OCI-M2 (cell line): ENCODE data around the gene CEP164.
"Not testable (repeated sequence)": the region's sequence is repeated elsewhere in the genome, so short reads cannot be mapped to it uniquely, and the experiment has no call there.

Experiments used
- DNase-seq: peaks from one replicate; lab custom pipeline; 2025; ENCODE audit not compliant: unreplicated experiment; lab: John Stamatoyannopoulos, UW

CEP164 gene

DNA sequence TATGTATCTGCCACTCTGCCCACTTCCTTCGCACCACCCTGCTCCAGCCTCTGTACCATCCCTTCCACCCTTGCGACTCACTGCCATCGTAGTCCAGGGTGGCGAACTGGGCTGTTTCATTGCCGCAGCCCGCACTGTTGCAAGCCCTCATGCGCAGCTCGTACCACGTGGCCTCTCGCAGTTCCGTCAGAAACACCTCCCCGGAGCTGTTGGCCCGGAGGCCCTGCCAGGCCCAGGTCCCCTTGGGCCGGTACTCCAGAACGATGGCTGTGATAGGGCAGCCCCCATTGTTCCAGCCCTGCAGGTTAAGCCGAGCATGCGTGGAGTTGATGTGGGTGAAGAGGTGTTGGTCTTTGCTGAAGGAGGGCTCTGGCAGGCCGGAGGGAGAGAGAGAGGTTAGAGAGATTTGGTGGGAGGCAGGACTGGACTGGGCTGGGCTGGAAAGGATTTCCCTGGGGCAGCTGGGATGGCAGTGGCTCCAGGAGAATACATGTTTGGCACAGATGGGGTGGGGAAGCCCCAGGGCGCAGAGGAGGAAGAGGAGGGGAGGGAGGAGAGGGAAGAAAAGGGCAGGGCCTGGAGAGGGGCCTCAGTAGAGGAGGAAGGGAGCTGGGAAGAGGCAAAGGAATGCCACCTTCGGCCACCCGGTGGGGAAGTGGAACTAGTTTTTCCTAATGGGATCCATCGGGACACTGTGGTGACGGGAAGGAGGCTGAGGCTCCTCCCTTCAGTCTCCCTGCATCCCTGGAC is 109.6 kb downstream of the CEP164 start:
- DNase-seq = no peak

DNA sequence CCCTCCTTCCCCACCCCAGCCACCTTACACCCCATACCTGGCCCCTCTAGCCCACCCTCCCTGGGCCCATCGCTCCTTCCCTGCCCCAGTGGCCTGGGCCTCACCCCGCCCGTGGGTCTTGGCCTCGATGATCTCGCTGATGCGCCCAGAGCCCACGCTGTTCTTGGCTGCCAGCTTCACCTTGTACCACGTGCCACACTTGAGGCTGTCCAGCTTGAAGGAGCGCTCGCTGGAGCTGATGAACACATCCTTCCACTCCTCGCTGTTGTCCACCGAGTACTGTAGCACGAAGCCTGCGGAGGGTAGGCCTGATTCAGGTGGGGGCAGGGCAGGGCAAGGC is 110.1 kb downstream of the CEP164 start:
- DNase-seq = no peak

DNA sequence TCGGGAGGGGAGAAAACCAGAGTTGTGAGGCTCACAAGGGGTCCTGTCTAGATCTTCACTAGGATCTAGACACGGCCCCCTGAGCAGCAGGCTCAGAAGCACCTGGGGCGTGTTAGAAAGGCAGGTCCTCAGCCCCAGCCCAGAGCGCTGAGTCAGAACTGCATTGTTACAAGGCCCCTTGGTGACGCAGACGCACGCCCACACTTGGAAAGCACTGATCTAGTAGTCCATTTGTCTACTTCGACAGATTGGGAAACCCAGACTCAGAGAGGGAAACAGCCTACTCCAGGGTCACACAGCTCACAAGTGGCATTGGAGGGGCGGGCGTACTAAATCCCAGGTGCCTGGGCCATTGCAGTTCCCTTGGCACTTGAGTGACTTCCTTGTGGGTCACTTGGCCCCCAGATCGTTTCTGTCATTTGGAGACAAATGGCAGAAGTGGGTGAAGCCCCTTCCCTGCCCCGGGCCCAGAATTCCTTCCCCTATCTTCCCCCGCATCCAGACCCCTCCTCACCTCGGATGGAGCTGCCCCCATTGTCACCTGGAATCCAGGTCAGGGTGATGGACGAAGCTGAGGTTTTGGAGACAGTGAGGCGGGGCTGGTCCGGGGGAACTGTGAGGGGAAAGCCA is 110.8 kb downstream of the CEP164 start:
- no peak for DNase-seq

DNA sequence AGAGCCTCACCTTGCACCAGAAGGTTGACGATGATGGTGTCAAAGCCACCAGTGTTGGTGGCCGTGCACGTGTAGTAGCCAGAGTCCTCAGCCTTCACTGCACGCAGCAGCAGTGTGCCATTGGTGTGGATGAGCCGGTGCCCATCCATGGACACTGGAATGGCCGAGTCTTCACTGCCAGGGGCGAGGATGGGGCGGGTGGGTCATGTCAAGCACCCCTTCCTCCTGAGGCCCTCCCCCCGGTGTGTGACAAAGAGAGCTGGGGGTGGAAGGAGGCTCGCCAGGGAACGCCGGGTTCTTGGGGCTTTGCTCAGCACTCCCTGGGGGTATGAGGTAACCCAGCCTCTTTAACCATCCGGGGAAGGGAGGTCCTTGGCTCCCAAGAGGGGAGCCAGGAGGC is 111.6 kb downstream of the CEP164 start:
- DNase-seq = no peak

DNA sequence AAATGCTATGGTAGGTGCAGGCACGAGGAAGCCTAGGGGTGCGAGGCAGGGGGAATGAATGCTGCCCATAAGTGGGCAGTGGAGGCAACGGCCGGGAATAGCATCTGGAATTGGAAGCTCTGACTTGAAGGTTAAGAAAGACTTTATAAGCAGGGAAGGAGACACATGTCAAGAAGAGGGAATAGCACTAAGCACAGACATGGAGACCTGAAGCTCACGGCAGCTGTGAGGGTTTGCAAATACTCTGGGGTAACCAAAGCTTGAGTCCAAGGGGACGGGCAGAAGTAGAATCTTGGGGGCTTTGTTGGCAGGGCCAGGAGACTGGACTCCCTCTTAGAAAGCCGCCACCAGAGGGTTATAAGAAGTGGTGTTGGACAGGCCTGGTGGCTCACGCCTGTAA is 112.6 kb downstream of the CEP164 start:
- DNase-seq = no peak

DNA sequence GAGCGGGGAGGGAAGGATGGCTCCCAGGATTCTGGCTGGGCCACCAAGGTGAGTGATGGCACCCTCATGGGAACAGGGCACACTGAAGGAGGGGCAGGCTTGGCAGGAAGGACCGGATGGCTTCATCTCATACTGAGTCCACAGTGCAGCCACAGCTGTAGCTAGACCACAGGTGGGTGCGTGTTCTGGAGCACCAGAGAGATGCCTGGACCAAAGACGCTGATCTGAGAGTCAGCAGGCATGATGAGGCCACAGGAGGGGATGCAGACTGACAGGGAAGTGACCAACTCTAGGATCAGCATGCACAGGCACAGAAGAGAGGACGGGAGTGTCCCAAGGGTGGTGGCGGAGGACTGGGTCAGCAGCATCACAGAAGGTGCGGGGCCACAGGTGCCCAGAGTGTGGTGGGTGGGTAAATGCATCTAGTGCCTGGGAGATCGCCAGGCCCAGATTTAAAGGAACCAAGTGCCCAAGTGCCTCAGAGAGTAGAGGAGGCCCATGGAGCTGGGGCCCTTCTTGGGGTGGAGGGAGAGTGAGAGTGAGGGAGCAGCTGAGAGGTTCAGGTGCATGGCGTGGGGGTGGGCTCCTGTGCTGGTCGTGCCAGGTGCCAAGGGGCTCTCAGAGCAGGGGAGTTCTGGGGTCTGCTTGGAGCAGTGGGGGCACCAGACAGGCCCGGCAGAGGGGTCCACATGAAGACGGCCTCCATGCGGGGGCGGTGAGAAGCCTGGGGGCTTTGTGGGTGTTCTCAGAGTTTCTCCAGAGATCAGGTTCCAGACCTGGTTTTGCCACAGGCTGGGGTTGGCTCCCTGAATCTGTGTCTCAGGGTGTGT is 113.7 kb downstream of the CEP164 start:
- no peak for DNase-seq

DNA sequence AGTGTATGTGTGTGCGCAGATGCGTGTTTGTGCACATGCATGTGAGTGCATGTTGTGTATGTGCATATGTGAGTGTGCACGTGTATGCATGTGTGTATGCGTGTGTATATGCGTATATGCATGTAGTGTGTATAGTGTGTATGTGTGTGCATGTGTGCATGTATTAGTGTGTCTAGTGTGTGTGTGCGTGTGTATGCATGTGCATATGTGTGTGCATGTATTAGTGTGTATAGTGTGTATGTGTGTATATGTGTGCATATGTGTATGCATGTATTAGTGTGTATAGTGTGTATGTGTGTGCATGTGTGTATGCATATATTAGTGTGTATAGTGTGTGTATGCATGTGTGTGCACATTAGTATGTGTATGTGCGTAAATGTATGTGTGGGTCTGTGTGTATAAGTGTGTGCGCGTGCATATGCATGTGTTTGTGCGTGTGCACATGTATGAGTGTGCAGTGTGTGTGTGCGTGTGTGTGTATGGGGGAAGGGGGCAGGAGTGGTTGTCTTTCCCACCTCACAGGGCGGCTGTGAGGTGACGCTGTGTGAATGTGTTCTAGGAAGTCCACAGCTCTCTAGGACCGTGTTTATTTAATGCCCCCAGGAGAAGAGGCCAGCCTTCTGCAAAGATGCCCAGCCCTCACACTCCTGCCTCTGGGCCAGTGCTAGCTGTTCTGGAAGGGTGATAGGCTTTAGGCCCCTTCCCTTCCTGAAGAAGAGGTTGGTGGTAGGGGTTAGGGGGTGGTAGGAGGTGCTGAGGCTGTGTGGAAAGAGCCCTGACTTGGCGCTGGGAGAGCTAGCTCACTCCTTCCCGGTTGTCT is 114.6 kb downstream of the CEP164 start:
- no peak for DNase-seq

DNA sequence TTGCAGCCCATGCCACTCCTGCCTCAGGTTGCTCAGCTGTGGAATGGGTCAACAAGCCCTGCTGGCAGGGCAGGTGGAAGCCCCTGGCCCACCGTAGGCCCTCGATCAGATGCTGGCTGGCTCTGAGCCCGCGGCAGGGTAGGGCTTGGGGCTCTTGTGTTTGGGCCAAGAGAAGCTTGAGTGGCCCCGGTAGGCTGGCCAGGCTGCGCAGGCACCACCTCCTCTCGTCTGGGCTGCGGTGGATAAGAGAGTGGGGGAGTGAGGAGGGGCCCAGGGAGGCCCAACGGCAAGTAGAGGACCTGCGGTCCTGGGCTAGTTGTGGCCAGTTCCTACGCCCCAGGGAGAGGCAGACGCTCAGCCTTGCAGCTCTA is 115.2 kb downstream of the CEP164 start:
- no peak for DNase-seq

DNA sequence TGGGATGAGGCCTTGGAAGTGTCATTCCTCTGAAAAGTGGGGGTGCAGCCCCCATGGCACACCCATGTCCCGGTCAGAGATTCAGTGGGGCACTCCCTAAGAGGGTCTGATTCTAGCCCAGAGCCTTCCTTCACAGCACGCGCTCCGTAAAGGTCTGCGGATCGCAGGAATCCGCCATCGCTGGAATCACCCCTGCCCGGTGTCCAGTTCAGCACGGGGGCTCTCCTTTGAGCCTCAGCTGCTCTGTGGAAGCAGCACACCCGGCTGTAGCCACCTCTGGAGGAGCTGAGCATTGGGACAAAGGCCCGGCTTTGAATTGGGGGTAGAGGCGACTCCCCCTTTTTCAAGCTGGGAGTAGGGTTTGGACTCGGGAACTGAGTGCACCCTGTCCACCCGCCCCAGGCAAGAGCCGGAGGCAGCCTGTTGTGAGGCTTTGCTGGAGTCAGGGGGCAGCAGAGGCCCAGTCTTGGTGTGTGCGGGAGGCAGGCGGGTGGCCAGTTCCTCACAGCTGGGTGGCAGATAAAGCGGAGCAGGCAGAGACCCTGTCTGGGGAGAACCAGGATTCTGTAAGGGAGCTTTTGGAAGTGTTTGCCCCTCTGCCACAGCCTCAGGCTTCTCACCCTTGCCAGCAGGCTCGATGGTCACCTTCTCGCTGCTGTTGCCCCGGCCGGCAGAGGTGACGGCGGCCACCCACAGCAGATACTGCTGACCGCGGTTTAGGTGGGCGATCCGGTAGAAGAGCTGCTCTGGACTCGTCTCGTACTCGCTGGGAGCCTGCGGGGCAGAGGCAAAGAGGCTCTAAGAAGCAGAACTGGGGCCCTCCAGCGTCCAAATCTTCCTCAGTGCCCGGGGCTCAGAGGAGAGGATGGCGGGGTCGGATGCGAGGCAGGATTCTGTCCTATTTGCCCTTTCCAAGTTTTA is 115.9 kb downstream of the CEP164 start:
- DNase-seq = no peak

DNA sequence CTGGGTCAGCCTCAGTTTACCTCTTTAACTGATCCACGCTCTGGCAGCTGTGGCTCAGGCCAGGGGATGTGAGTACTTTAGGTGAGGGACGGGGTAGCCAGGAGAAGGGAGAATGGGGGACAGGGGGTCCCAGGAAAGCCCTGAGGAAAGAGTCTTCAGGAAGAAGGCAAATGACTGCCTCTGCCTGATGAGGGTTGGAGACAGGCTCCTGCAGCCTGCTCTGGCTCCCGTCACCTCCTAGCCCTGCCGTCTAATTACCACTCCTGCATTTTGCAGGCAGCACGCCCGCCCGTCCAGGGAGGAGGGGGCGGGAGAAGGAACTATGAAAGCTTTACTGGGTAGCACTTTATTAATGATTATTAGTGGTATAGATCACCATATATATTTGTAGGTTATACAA is 116.6 kb downstream of the CEP164 start:
- DNase-seq = no peak

DNA sequence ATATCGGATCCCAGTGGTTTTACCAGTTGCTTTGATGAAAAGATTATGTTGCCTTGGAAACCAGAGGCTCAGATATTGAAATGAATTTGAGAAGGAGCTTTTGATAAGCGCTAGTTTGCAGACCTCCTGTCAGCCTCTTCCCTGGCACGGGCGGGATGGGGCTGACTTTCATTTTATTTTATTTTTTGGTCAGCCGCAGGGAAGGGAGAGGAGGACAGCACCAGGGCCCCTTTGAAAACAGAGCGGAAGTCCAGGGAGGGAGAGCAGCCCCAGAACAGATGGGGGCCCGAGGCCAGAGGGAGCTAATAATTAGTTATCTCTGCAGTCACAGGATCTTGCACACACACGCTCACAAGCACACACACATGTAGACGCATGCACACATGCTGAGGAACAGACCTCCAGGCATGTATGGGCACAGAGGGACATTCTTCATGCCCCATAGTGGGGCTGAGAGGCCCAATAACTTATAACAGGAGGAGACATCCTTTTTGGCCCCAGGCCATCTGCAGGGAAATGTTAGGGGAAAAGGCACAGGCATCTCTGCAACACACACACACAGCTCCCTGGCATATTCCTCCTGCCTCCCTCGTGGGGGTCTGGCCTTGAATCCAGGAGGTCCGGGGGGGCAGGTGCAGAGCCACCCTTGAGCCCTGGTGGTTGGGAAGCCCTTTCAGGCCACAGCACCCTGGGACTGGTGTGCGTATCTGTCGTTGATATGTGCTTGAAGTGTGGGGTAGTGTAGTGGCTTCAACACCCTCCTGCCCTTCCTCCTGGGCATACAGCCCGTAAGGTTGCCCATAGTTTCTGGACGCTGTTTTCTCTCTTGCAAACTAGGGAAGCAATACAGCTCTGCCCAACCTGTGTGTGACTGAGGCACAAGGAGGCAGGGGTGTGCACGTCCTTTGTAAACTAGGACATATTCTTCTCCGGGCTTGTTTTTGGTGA is 117.3 kb downstream of the CEP164 start:
- no peak for DNase-seq

DNA sequence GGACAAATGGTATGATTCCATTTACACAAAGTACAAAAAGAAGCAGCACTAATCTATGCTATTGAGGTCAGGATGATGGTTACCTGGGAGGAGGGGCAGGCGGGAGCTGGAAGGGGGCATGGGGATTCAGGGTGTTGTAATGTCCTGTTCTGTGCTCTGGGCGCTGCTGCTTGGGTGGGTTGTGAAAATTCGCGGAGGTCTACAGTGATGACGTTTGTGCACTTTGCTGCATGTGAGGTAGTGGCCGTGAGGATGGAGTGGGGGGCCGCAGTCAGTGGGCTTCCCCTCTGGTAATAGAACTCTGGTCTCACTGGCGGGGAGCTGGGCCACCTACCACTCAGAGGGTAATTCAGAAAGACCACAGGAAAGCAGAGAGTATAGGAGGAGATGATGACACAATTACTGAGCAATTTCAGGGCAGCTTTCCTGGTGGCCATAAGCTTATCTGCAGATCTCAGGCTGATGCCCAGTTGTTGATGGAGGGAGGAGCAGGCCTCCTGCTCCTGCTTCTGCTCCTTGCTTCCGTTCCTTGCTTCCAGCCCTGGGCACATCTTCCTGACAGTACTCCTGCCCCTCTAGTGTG is 121.5 kb downstream of the CEP164 start:
- DNase-seq = no peak

DNA sequence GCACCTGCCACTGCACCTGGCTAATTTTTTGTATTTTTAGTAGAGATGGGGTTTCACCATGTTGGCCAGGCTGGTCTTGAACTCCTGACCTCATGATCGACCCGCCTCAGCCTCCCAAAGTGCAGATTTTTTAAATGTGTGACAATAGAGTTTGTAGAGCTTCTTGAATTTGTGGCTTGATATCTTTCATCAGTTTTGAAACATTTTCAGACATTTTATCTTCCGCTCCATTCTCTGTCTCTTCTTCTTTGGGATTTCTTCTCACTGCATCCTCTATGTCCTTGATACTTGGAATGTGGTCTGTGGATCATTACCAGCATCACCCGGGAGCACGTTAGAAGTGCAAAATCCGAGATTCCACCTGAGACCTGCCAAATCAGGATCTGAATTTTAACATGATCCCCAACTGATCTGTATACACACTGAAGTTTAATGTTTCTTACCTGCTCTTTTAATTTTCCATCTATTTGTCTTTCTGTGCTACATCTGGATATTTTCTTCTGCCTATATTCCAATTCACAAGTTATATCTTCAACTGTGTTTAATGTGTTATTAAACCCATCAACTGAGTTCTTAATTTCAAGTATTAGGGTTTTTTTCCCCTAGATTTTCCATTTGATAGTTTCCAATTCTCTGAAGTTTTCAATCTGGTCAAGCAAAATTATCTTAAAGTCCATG is 126.4 kb downstream of the CEP164 start:
- no peak for DNase-seq

DNA sequence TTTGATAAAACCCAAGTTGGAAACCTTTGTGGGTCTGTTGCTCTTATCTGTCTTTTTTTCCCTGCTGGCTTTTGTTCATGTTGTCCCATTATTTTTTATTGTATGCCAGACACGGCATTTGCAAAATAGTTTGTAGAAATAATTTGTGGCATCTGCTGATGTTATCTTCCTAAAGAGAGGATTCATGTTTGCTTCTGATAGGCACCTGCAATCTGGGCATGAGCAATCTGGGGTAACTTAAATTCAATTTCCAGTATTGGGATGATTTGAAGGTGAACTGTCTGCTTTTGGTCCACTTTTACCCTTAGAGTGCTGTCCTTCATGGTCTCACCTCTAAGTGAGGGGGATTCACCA is 126.9 kb downstream of the CEP164 start:
- no peak for DNase-seq

DNA sequence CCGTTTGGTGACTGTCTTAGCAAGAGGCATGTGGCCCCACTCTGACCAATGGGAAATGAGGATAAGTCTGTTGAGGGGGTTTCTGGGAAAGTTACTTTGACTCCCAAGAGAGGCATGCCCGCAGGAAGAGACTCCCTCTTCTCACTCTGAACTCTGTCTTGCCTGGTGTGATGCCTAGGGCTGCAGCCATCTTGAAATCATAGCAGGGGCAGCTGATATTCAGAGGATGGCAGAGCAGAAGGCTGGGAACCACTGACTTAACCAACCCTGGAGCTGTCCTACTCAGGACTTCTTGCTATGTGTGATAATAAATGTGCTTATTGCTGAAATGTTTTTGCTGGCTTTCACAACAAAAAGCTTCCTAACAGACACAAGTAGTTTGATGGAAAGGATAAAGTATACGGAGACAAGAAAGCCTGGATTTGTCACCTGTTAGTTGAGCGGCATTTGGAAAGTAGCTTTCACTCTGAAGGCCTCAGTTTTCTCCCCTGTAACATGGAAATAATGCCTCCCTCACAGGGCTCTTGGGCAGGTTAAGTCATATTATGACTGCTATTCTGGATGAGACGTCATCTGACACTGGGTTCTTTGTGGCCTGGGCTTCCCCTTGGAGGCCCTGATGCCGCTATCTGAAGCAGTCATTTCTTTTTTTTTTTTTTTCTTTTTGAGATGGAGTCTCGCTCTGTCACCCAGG is 128.5 kb downstream of the CEP164 start:
- DNase-seq = no peak

DNA sequence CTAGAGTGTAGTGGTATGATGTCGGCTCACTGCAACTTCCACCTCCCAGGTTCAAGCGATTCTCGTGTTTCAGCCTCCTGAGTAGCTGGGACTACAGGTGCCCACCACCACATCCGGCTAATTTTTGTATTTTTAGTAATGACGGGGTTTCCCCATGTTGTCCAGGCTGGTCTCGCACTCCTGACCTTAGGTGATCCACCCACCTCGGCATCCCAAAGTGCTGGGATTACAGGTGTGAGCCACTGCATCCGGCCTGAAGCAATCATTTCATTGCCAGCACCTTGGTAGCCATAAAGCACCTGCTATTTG is 129.0 kb downstream of the CEP164 start:
- DNase-seq = not testable (repeated sequence)

DNA sequence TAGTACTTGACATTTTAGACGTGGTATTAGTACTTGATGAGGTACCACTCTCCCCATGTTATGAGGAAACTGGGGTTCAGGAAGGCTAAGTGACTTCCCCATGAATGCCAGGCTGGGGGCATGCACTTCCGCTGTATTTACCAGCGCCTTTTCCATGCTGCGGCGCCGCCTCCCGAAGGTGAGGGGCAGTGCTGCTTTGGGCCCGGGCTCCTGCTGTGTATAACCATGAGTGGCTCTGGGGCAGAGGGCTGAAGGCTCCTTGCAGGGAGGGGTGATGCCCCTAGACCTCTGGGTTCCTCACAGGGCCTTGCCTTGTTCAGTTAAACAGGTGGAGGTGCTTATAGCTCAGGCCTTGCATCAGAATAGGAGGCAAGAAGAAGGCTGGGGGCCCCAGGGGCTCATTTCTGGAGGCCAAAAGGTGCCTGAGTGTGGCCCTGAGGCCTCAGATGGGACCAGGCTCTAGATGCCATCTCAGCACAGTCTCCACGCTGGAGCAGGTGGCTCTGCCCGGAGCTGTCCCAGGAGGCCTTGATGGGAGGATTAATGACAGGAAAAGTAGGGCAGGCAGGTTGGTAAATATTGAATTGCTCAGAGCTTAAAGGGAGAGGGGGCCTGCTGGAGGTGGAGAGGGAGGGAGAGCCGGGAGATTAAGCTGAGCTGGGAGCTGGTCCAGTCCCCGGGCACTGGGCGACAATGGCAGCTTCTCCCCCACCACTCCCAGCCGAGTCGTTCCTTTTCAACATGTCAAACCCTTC is 129.6 kb downstream of the CEP164 start:
- no peak for DNase-seq
